SK-N-SH (cell line): ENCODE results near the gene FRYL. TPM values are rescaled to one million over a fixed set of nuclear protein-coding genes. Genes with fewer than 3 reads are reported as not detected.
A peak's percentile ranks its signal among the peaks of the same experiment; 100 is the strongest.

Experiments used
- CTCF ChIA-PET: fragments of 300-600, 350-600 bp; formaldehyde crosslinking; extraction: SDS; loops from one replicate; lab custom pipeline; 2021; lab: Yijun Ruan, JAX
- POLR2A ChIA-PET: fragments of 350-600 bp; sonication (Branson Sonifier 250); formaldehyde crosslinking; extraction: SDS; loops from one replicate; lab custom pipeline; 2020; ENCODE audit warnings: antibody characterized with exemption, inconsistent platforms; lab: Yijun Ruan, JAX
- DNase-seq: peaks from one replicate; pipeline ENCODE4 v3.0.0; 2012
- H2AFZ ChIP-seq: fragments of 200-600 bp; sonication (generic); 2 replicates; pipeline ENCODE4 v1.8.1; 2016; ENCODE audit warnings: antibody characterized with exemption, mild to moderate bottlenecking, low read depth
- H3F3A ChIP-seq: fragments of 200-600 bp; sonication (generic); replicated peaks from 2 replicates; pipeline ENCODE3; 2016; ENCODE audit warnings: antibody characterized with exemption, mild to moderate bottlenecking; ENCODE audit not compliant: insufficient read depth
- H3K27ac ChIP-seq, 2 experiments: fragments of 200-500 bp in 1 of 2; fragments of 200-600 bp in 1 of 2; sonication (Bioruptor generic) in 1 of 2; sonication (generic), shearing (Covaris generic) in 1 of 2; 2 replicates each; pipeline versions ENCODE4 v1.5.1 to v1.6.1; 2014 to 2016; ENCODE audit warnings: low read depth in 2 of 2, inconsistent platforms in 1 of 2, low read length in 1 of 2, mild to moderate bottlenecking in 1 of 2, mixed read lengths in 1 of 2
- H3K27me3 ChIP-seq: fragments of 200-600 bp; sonication (generic), shearing (Covaris generic); 2 replicates; pipeline ENCODE4 v1.6.1; 2016; ENCODE audit warnings: mixed run types; ENCODE audit not compliant: insufficient read depth
- H3K36me3 ChIP-seq, 2 experiments: fragments of 200-500 bp in 1 of 2; fragments of 200-600 bp in 1 of 2; sonication (Bioruptor generic) in 1 of 2; sonication (generic) in 1 of 2; replicated peaks in 1 of 2; 2 replicates each; pipeline versions ENCODE3 to v1.5.1; 2014 to 2016; ENCODE audit warnings: low read length in 1 of 2, mild to moderate bottlenecking in 1 of 2; ENCODE audit not compliant: insufficient read depth in 2 of 2, control insufficient read depth in 1 of 2
- H3K4me1 ChIP-seq, 2 experiments: fragments of 200-500 bp in 1 of 2; fragments of 200-600 bp in 1 of 2; sonication (Bioruptor generic) in 1 of 2; sonication (generic), shearing (Covaris generic) in 1 of 2; 2 replicates each; pipeline versions ENCODE4 v1.5.1 to v1.6.1; 2014 to 2016; ENCODE audit warnings: low read depth in 1 of 2, low read length in 1 of 2, mixed run types in 1 of 2; ENCODE audit not compliant: insufficient read depth in 2 of 2, control insufficient read depth in 1 of 2
- H3K4me2 ChIP-seq: fragments of 200-600 bp; sonication (generic), shearing (Covaris generic); 2 replicates; pipeline ENCODE4 v1.6.1; 2017; ENCODE audit warnings: mixed run types
- H3K4me3 ChIP-seq, 2 experiments: fragments of 200-500 bp in 1 of 2; fragments of 200-600 bp in 1 of 2; sonication (Bioruptor generic) in 1 of 2; sonication (generic), shearing (Covaris generic) in 1 of 2; 2 replicates each; pipeline versions ENCODE4 v1.5.1 to v1.8.1; 2014 to 2016; ENCODE audit warnings: low read depth in 2 of 2, inconsistent platforms in 1 of 2, low read length in 1 of 2, mild to moderate bottlenecking in 1 of 2, mixed read lengths in 1 of 2, moderate library complexity in 1 of 2
- H3K79me2 ChIP-seq: fragments of 200-600 bp; sonication (generic); 2 replicates; pipeline ENCODE4 v1.8.1; 2017; ENCODE audit warnings: mild to moderate bottlenecking; ENCODE audit not compliant: insufficient read depth
- H3K9ac ChIP-seq: fragments of 200-600 bp; sonication (generic); 2 replicates; pipeline ENCODE4 v1.6.1; 2017; ENCODE audit warnings: mixed run types
- H3K9me2 ChIP-seq: fragments of 200-600 bp; sonication (generic); 2 replicates; pipeline ENCODE4 v1.6.1; 2017; ENCODE audit warnings: mixed run types
- H3K9me3 ChIP-seq: fragments of 200-600 bp; sonication (generic); 2 replicates; pipeline ENCODE4 v1.6.1; 2017; ENCODE audit warnings: mixed run types, mild to moderate bottlenecking, moderate library complexity
- H4K20me1 ChIP-seq: fragments of 200-600 bp; sonication (generic); 2 replicates; pipeline ENCODE4 v1.6.1; 2017; ENCODE audit warnings: mild to moderate bottlenecking, mixed run types; ENCODE audit not compliant: insufficient read depth
- CTCF ChIP-seq: fragments of 200-600 bp; sonication (generic); IDR thresholded peaks from 2 replicates; pipeline ENCODE4 v1.6.1; 2017; ENCODE audit warnings: antibody characterized with exemption, mild to moderate bottlenecking, moderate library complexity
- ELF1 ChIP-seq: IDR thresholded peaks from 2 replicates; pipeline ENCODE4 v1.4.0; 2012
- FOXJ3 ChIP-seq: sonication (generic); formaldehyde crosslinking; IDR thresholded peaks from 2 replicates; pipeline ENCODE4 v1.5.1; 2020; ENCODE audit warnings: mild to moderate bottlenecking, missing genetic modification reagents
- IRF3 ChIP-seq: fragments of 150-350 bp; IDR thresholded peaks from 2 replicates; pipeline ENCODE4 v1.6.1; 2016; ENCODE audit warnings: mild to moderate bottlenecking, low read depth, low read length
- MEF2A ChIP-seq: IDR thresholded peaks from 2 replicates; pipeline ENCODE4 v1.4.0; 2012; ENCODE audit warnings: low read depth, borderline replicate concordance
- MXI1 ChIP-seq: IDR thresholded peaks from 2 replicates; pipeline ENCODE4 v1.6.1; 2012; ENCODE audit warnings: mild to moderate bottlenecking, low read depth, low read length, improper control_type of control experiment
- NFIC ChIP-seq: IDR thresholded peaks from 2 replicates; pipeline ENCODE4 v1.4.0; 2012; ENCODE audit warnings: borderline replicate concordance
- RCOR1 ChIP-seq: fragments of 150-350 bp; IDR thresholded peaks from 2 replicates; pipeline ENCODE4 v1.6.1; 2017; ENCODE audit warnings: antibody characterized with exemption, low read length
- TCF12 ChIP-seq: IDR thresholded peaks from 2 replicates; pipeline ENCODE4 v1.4.0; 2012
- TEAD4 ChIP-seq: IDR thresholded peaks from 2 replicates; pipeline ENCODE4 v1.4.0; 2012; ENCODE audit warnings: mild to moderate bottlenecking, borderline replicate concordance; ENCODE audit not compliant: insufficient read depth
- WGBS: methylation state at CpG from one replicate; pipeline ENCODE4 v1.1.6; 2017; ENCODE audit warnings: low lambda C conversion rate; 5-methylcytosine and 5-hydroxymethylcytosine counted together
- polyA plus RNA-seq, 3 experiments: library from polyadenylated mRNA; depleted of rRNA; stranded (reverse); fragments of >200 nt; gene quantifications; 2 replicates each; pipeline ENCODE4 v1.2.3, GENCODE V29; 2012

Gene FRYL
- polyA plus RNA-seq, 1 of the 3 experiments (the other 2 are of a cell fraction) = 8.2 TPM

DNA sequence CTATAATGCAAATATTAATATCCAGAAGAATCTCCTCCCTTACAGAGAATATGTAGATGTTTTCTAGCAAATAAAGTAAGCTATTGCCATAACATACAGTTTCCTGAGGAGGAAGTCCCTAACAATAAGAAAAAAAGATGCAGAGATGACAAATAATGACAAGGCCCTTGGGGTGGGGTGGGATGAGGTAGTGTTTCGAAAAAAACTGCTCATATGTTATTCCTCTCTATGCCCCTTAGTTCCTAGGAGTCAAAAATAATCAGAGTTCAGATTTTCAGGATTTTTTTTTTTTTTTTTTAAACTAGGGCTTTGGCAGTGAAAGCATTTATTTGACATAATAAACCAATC, 191.0 kb downstream of the FRYL start:
- H3K27me3 ChIP-seq = no peaks in the 10 kb centered on the region
- 93% methylated on average over 1 of the region's 1 CpG for WGBS
- H3K4me2 ChIP-seq = no peak overlapping the region
- no peaks in the 10 kb centered on the region for H3K9me3 ChIP-seq
- no peaks in the 10 kb centered on the region; a peak in 1 of 4 replicates for H3K4me1 ChIP-seq
- POLR2A ChIA-PET = no interaction called here
- DNase-seq = no peak
- peaks cover 32 to 57% of the 10 kb centered on the region in 2 experiments for H3K36me3 ChIP-seq
- H3K4me3 ChIP-seq = no peak overlapping the region
- H3K9ac ChIP-seq = no peak overlapping the region
- H3F3A ChIP-seq = peaks cover 3% of the 10 kb centered on the region
- TF ChIP-seq MXI1 = no peak
- TF ChIP-seq IRF3 = no peak
- no peak for TF ChIP-seq TEAD4
- TF ChIP-seq CTCF = no peak
- TF ChIP-seq RCOR1 = no peak
- no peak for TF ChIP-seq ELF1
- TF ChIP-seq TCF12 = no peak
- no peak for TF ChIP-seq FOXJ3
- no peak for TF ChIP-seq NFIC
- no peaks in the 10 kb centered on the region for H3K9me2 ChIP-seq
- H4K20me1 ChIP-seq = no peaks in the 10 kb centered on the region
- H3K79me2 ChIP-seq = no peaks in the 10 kb centered on the region
- no peak overlapping the region for H2AFZ ChIP-seq
- no peak overlapping the region for H3K27ac ChIP-seq
- CTCF ChIA-PET = no interaction called here

- no peak overlapping the region for H3K4me3 ChIP-seq
- WGBS = 61% methylated on average over 3 of the region's 3 CpGs
- H3F3A ChIP-seq = peaks cover 3% of the 10 kb centered on the region
- DNase-seq = no peak
- 0 out of 2 replicates have a peak, but pooled peaks have one; percentile 10 for TF ChIP-seq CTCF
- TF ChIP-seq MEF2A = no peak
- TF ChIP-seq, all 33 proteins: peak for 1
- H3K36me3 ChIP-seq = peaks cover 32 to 59% of the 10 kb centered on the region in 2 experiments
- no peak overlapping the region for H3K4me2 ChIP-seq
- H3K9ac ChIP-seq = no peak overlapping the region
- H4K20me1 ChIP-seq = no peaks in the 10 kb centered on the region
- H3K9me3 ChIP-seq = no peaks in the 10 kb centered on the region
- ChIA-PET POLR2A (no interaction called here), CTCF (no interaction called here)
- no peak overlapping the region for H2AFZ ChIP-seq
- no peaks in the 10 kb centered on the region; a peak in 1 of 4 replicates for H3K4me1 ChIP-seq
- H3K27ac ChIP-seq = no peak overlapping the region
- H3K9me2 ChIP-seq = no peaks in the 10 kb centered on the region
- no peaks in the 10 kb centered on the region for H3K27me3 ChIP-seq
- no peaks in the 10 kb centered on the region for H3K79me2 ChIP-seq
These were observed 191.6 kb downstream of the FRYL start for GRCh38 chr4:48588230-48589097.
